HG03064 (cell line): ENCODE measurements around the gene ERGIC2.
A peak's percentile ranks its signal among the peaks of the same experiment; 100 is the strongest.

Experiments used
- ATAC-seq: cut with Tn5 transposase; IDR thresholded peaks from one replicate; pipeline ENCODE4 v1.9.1; 2021; ENCODE audit warnings: low read depth; ENCODE audit not compliant: unreplicated experiment

ERGIC2 gene

GRCh38 chr12:29376118-29376517, 4.9 kb downstream of the ERGIC2 start:
- ATAC-seq = no peak

- no peak for ATAC-seq
Observed at GRCh38 chr12:29374913-29375312, 6.1 kb downstream of the ERGIC2 start.

- ATAC-seq = no peak
Observed at GRCh38 chr12:29374012-29374411, 7.0 kb downstream of the ERGIC2 start.

GRCh38 chr12:29365091-29365490, 15.9 kb downstream of the ERGIC2 start:
- ATAC-seq = no peak

GRCh38 chr12:29354954-29355353, 26.0 kb downstream of the ERGIC2 start:
- ATAC-seq = no peak

- ATAC-seq = no peak
Observed at GRCh38 chr12:29350080-29350479, 30.9 kb downstream of the ERGIC2 start.

- no peak for ATAC-seq
Observed at GRCh38 chr12:29346769-29347421, 34.1 kb downstream of the ERGIC2 start.

GRCh38 chr12:29343022-29343799, 37.8 kb downstream of the ERGIC2 start:
- no peak for ATAC-seq

- no peak for ATAC-seq
Observed at GRCh38 chr12:29337325-29337724, 43.6 kb downstream of the ERGIC2 start.

- no peak for ATAC-seq
Observed at GRCh38 chr12:29334937-29335336, 46.0 kb downstream of the ERGIC2 start.

GRCh38 chr12:29333178-29333577, 47.8 kb downstream of the ERGIC2 start:
- ATAC-seq = no peak

GRCh38 chr12:29329411-29329810, 51.6 kb downstream of the ERGIC2 start:
- no peak for ATAC-seq

- ATAC-seq = no peak
Observed at GRCh38 chr12:29322157-29322556, 58.8 kb downstream of the ERGIC2 start.

- no peak for ATAC-seq
Observed at GRCh38 chr12:29320295-29321085, 60.5 kb downstream of the ERGIC2 start.

GRCh38 chr12:29317556-29318363, 63.2 kb downstream of the ERGIC2 start:
- peak; percentile 98 for ATAC-seq

GRCh38 chr12:29316752-29317151, 64.2 kb downstream of the ERGIC2 start:
- no peak for ATAC-seq

GRCh38 chr12:29314416-29314815, 66.6 kb downstream of the ERGIC2 start:
- no peak for ATAC-seq

GRCh38 chr12:29310899-29311298, 70.1 kb downstream of the ERGIC2 start:
- ATAC-seq = no peak

- no peak for ATAC-seq
Observed at GRCh38 chr12:29309320-29309902, 71.6 kb downstream of the ERGIC2 start.

- ATAC-seq = no peak
Observed at GRCh38 chr12:29306682-29307081, 74.3 kb downstream of the ERGIC2 start.
